ENCODE results near the gene CTDP1. TPM values are rescaled to one million over a fixed set of nuclear protein-coding genes. Genes with fewer than 3 reads are reported as not detected.

The CTDP1 gene
- total RNA-seq, 4 donors from 2014 or later: 18.6 to 35.3 (median 27.4) TPM

GRCh38 chr18:79755496-79756142, 76.0 kb downstream of the CTDP1 start:
- peaks cover 7% of the 10 kb centered on the region for H3K4me1 ChIP-seq
- TF ChIP-seq POLR2AphosphoS5 (IDR thresholded peaks at IDR 0.05) (no peak), EP300 (IDR thresholded peaks at IDR 0.05) (no peak), CTCF (IDR thresholded peaks at IDR 0.05) (no peak), POLR2A (IDR thresholded peaks at IDR 0.05) (no peak)

GRCh38 chr18:79756143-79756500, 76.5 kb downstream of the CTDP1 start:
- WGBS: 93% methylated on average over 9 of the region's 10 CpGs
- peak; percentile 45 to 47 for DNase-seq (ENCODE audit: low spot score in 2 of 2)
- H3K27me3 ChIP-seq: no peaks in the 10 kb centered on the region

More at GRCh38 chr18:79755496-79756142, 76.0 kb downstream of the CTDP1 start:
- peak; percentile 34 to 71 for DNase-seq (ENCODE audit: low spot score in 2 of 2)
- Histone ChIP-seq H3K9me3 (no peaks in the 10 kb centered on the region), H3K27ac (no peak overlapping the region), H3K4me3 (no peak overlapping the region), H3K36me3 (peaks cover 28% of the 10 kb centered on the region), H3K27me3 (no peaks in the 10 kb centered on the region)
- WGBS: 92% methylated on average over 15 of the region's 31 CpGs

DNA sequence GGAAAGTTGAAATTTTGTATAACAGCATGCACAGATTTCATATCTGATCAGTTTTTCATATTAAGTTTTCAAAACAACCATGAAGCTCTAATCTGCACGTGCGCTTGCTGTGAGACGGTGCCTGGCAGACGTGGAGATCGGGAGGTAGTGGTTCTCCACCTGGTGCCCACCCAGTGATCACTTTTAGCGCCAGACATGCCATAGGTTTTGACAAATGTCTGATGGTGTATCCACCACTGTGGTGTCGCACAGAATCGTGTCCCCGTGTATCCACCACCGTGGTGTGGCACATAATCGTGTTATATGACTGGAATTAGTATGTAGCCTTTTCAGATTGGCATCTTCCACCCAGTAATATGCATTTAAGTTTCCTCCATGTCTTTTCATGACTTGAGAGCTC, 77.2 kb downstream of the CTDP1 start:
- no peaks in the 10 kb centered on the region for H3K9me3 ChIP-seq
- no peak overlapping the region for H3K4me3 ChIP-seq
- peak in 1 of 2 donors; percentile 58 for DNase-seq (ENCODE audit: low spot score in 2 of 2)
- H3K4me1 ChIP-seq: peaks cover under 1% of the 10 kb centered on the region
- H3K27ac ChIP-seq: no peak overlapping the region
- H3K27me3 ChIP-seq: no peaks in the 10 kb centered on the region
- 96% methylated on average over 11 of the region's 11 CpGs for WGBS
- H3K36me3 ChIP-seq: peaks cover 28% of the 10 kb centered on the region
- TF ChIP-seq CTCF (IDR thresholded peaks at IDR 0.05) (no peak), EP300 (IDR thresholded peaks at IDR 0.05) (no peak), POLR2AphosphoS5 (IDR thresholded peaks at IDR 0.05) (no peak), POLR2A (IDR thresholded peaks at IDR 0.05) (no peak)

More at GRCh38 chr18:79756143-79756500, 76.5 kb downstream of the CTDP1 start:
- Histone ChIP-seq H3K4me1 (peaks cover 7% of the 10 kb centered on the region), H3K4me3 (no peak overlapping the region), H3K9me3 (no peaks in the 10 kb centered on the region), H3K36me3 (peaks cover 28% of the 10 kb centered on the region), H3K27ac (no peak overlapping the region)
- TF ChIP-seq POLR2AphosphoS5 (IDR thresholded peaks at IDR 0.05) (no peak), POLR2A (IDR thresholded peaks at IDR 0.05) (no peak), CTCF (IDR thresholded peaks at IDR 0.05) (no peak), EP300 (IDR thresholded peaks at IDR 0.05) (no peak)

GRCh38 chr18:79760348-79760747, 80.7 kb downstream of the CTDP1 start:
- Histone ChIP-seq H3K4me3 (no peak overlapping the region), H3K36me3 (peaks cover 5% of the 10 kb centered on the region), H3K27ac (no peak overlapping the region), H3K4me1 (no peaks in the 10 kb centered on the region), H3K27me3 (no peaks in the 10 kb centered on the region), H3K9me3 (no peaks in the 10 kb centered on the region)
- WGBS: 17% methylated on average over 1 of the region's 1 CpG
- peak in 1 of 2 donors; percentile 18 for DNase-seq (ENCODE audit: low spot score in 2 of 2)
- TF ChIP-seq EP300 (IDR thresholded peaks at IDR 0.05) (no peak), POLR2A (IDR thresholded peaks at IDR 0.05) (no peak), CTCF (IDR thresholded peaks at IDR 0.05) (no peak), POLR2AphosphoS5 (IDR thresholded peaks at IDR 0.05) (no peak)

- Histone ChIP-seq H3K4me1 (no peaks in the 10 kb centered on the region), H3K9me3 (no peaks in the 10 kb centered on the region), H3K27me3 (no peaks in the 10 kb centered on the region), H3K36me3 (no peaks in the 10 kb centered on the region), H3K4me3 (no peak overlapping the region), H3K27ac (no peak overlapping the region)
- WGBS: 71% methylated on average over 1 of the region's 1 CpG
- no peak for DNase-seq (ENCODE audit: low spot score in 2 of 2)
- TF ChIP-seq POLR2AphosphoS5 (IDR thresholded peaks at IDR 0.05) (no peak), CTCF (IDR thresholded peaks at IDR 0.05) (no peak), EP300 (IDR thresholded peaks at IDR 0.05) (no peak), POLR2A (IDR thresholded peaks at IDR 0.05) (no peak)
Observed at GRCh38 chr18:79760881-79761280, 81.3 kb downstream of the CTDP1 start.

All from suprapubic skin (tissue), 4 donors.